ENCODE results near the gene CEMIP. TPM values are rescaled to one million over a fixed set of nuclear protein-coding genes. Genes with fewer than 3 reads are reported as not detected.

The CEMIP gene
- total RNA-seq, 1 experiment from 2014 or later = 3.5 TPM

GRCh38 chr15:80893777-80894176 lies 114.6 kb downstream of the CEMIP start (continued):
- TF ChIP-seq YY1 (IDR thresholded peaks at IDR 0.05; ENCODE audit: extremely low read depth, insufficient replicate concordance, low read depth, low read length) (no peak), ZBTB33 (IDR thresholded peaks at IDR 0.05; ENCODE audit: extremely low read depth, insufficient replicate concordance, low read length) (no peak), RAD21 (IDR thresholded peaks at IDR 0.05; ENCODE audit: low read depth) (no peak), CEBPB (IDR thresholded peaks at IDR 0.05; ENCODE audit: low read depth) (no peak), EZH2phosphoT487 (IDR thresholded peaks at IDR 0.05; ENCODE audit: borderline replicate concordance) (no peak)

- Histone ChIP-seq H3K4me2 (ENCODE audit: low read length) (no peak overlapping the region), H3K79me2 (ENCODE audit: insufficient read depth, low read length) (no peaks in the 10 kb centered on the region), H3K9ac (ENCODE audit: low read length) (no peak overlapping the region), H3K9me2 (ENCODE audit: insufficient read depth) (no peaks in the 10 kb centered on the region), H3K27me3 (ENCODE audit: insufficient read depth, low read length) (no peaks in the 10 kb centered on the region), H3K4me1 (ENCODE audit: control insufficient read depth in 1 of 2, insufficient read depth in 2 of 2, low read length in 2 of 2) (no peaks in the 10 kb centered on the region), H3K4me3 (replicated peaks in 1 of 2; ENCODE audit: low read depth in 1 of 2, low read length in 2 of 2) (no peak overlapping the region), H3K36me3 (ENCODE audit: control insufficient read depth in 1 of 2, insufficient read depth in 2 of 2, low read length in 2 of 2) (no peaks in the 10 kb centered on the region), H4K20me1 (ENCODE audit: insufficient read depth) (no peaks in the 10 kb centered on the region), H3K9me3 (ENCODE audit: control insufficient read depth in 1 of 2, insufficient read depth in 1 of 2, low read depth in 1 of 2, low read length in 2 of 2) (peaks cover 0 to 6% of the 10 kb centered on the region in 2 experiments; a peak in 2 of 4 replicates), H3K27ac (ENCODE audit: low read depth, low read length) (no peak overlapping the region), H2AFZ (ENCODE audit: low read depth, low read length, poor library complexity, severe bottlenecking) (no peak overlapping the region)
- DNase-seq (ENCODE audit: low read depth, low spot score) (no peak), ATAC-seq (no peak; the same call in 1 of the 2 replicates)
- ChIA-PET CTCF (no interaction called here), POLR2A (no interaction called here), RAD21 (ENCODE audit: low non-redundant PET in 1 of 2, low total read pairs in 2 of 2, uncharacterized antibody in 2 of 2, unreplicated experiment in 2 of 2) (no interaction called here)
- no TSS peak for BruUV-seq (replicated peaks)
- intact Hi-C loops (cut with micrococcal nuclease) = no loop called here
- TF ChIP-seq ATF3 (IDR thresholded peaks at IDR 0.05) = no peak
- TF ChIP-seq ZBTB33 (IDR thresholded peaks at IDR 0.05; ENCODE audit: extremely low read depth, insufficient replicate concordance, low read length) = no peak
- TF ChIP-seq RAD21 (IDR thresholded peaks at IDR 0.05; ENCODE audit: low read depth) = no peak
- TF ChIP-seq MAX (IDR thresholded peaks at IDR 0.05) = no peak
- no peak for TF ChIP-seq ZNF274 (IDR thresholded peaks at IDR 0.05; ENCODE audit: low read depth, low read length)
- no peak for TF ChIP-seq YY1 (IDR thresholded peaks at IDR 0.05; ENCODE audit: extremely low read depth, insufficient replicate concordance, low read depth, low read length)
- no peak for TF ChIP-seq REST (IDR thresholded peaks at IDR 0.05; ENCODE audit: low read depth)
- TF ChIP-seq EGR1 (IDR thresholded peaks at IDR 0.05; ENCODE audit: low read depth) = no peak
- TF ChIP-seq EZH2phosphoT487 (IDR thresholded peaks at IDR 0.05; ENCODE audit: borderline replicate concordance) = no peak
- no peak for TF ChIP-seq EZH2 (IDR thresholded peaks at IDR 0.05)
- TF ChIP-seq FOSL1 (IDR thresholded peaks at IDR 0.05; ENCODE audit: low read depth) = no peak
- TF ChIP-seq SP1 (IDR thresholded peaks at IDR 0.05; ENCODE audit: low read depth) = no peak
- no peak for TF ChIP-seq SRF (IDR thresholded peaks at IDR 0.05; ENCODE audit: low read depth)
- TF ChIP-seq SIN3A (IDR thresholded peaks at IDR 0.05; ENCODE audit: low read depth) = no peak
- no peak for TF ChIP-seq CBX3 (IDR thresholded peaks at IDR 0.05; ENCODE audit: low read depth)
These were observed 115.9 kb downstream of the CEMIP start for GRCh38 chr15:80895091-80895490.

All from HCT116 (cell line).